ENCODE data around the gene FAM184B.

FAM184B gene

DNA sequence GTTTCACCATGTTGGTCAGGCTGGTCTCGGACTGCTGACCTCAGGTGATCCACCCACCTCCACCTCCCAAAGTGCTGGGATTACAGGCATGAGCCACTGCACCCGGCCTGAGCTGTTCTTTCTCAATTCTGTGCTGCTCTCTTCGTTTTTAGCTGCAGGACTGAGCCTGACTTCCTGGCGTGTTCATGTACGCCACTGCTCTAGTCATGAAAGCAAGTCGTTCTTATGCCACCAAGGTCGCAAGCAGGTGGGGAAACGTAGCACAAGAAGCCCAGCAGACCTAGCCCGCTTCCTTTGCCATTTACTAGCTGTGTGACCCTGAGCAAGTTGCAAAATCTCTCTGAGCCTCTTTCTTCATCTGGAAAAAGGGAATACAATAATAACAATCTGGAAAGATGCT, 123.6 kb downstream of the FAM184B start:
- TF ChIP-seq, protein P1, sequence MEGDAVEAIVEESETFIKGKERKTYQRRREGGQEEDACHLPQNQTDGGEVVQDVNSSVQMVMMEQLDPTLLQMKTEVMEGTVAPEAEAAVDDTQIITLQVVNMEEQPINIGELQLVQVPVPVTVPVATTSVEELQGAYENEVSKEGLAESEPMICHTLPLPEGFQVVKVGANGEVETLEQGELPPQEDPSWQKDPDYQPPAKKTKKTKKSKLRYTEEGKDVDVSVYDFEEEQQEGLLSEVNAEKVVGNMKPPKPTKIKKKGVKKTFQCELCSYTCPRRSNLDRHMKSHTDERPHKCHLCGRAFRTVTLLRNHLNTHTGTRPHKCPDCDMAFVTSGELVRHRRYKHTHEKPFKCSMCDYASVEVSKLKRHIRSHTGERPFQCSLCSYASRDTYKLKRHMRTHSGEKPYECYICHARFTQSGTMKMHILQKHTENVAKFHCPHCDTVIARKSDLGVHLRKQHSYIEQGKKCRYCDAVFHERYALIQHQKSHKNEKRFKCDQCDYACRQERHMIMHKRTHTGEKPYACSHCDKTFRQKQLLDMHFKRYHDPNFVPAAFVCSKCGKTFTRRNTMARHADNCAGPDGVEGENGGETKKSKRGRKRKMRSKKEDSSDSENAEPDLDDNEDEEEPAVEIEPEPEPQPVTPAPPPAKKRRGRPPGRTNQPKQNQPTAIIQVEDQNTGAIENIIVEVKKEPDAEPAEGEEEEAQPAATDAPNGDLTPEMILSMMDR (IDR thresholded peaks at IDR 0.05; ENCODE audit: insufficient read depth, low read depth, low read length, missing control alignments): no peak
- no peak overlapping the region for H3K4me3 ChIP-seq (ENCODE audit: low read depth, low read length)
- no peak for DNase-seq (ENCODE audit: low read depth)

DNA sequence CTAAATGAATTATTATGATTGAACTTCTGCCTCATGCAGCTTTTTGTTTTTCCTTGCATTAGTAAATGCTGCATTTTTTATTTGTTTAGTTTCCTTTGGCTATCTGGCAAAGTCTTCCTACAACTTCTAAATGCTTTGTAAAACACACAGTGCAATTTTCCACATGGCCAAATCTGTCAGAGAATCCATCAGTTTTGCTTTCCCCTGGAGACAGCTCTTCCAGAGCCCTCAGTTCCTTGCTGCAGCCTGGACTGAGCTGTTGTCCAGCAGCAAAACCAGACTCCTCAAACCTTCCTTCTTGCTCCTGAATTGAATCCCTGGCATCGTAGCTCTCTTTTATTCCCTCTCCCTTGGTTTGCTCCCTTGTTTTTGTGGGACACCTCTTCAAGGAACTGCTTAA, 124.3 kb downstream of the FAM184B start:
- no peak overlapping the region for H3K4me3 ChIP-seq (ENCODE audit: low read depth, low read length)
- no peak for DNase-seq (ENCODE audit: low read depth)
- TF ChIP-seq, protein P1 (IDR thresholded peaks at IDR 0.05; ENCODE audit: insufficient read depth, low read depth, low read length, missing control alignments): no peak

DNA sequence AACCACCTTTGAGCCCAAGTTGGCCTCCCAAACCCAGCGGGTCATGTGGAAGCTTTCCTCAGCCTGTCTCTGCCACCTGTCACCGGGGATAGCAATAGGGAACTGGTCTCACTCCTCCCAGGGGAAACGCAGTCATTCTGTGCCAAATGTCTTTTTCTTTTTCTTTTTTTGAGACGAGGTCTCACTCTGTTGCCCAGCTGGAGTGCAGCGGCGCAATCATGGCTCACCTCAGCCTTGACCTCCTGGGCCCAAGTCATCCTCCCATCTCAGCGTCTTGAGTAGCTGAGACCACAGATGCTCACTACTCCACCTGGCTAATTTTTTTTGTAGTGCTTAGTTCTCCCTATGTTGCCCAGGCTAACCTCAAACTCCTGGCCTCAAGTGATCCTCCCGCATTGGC, 126.7 kb downstream of the FAM184B start:
- DNase-seq (ENCODE audit: low read depth): no peak
- TF ChIP-seq, protein P1 (IDR thresholded peaks at IDR 0.05; ENCODE audit: insufficient read depth, low read depth, low read length, missing control alignments): no peak
- no peak overlapping the region for H3K4me3 ChIP-seq (ENCODE audit: low read depth, low read length)

GRCh38 chr4:17650406-17650805, 131.0 kb downstream of the FAM184B start:
- H3K4me3 ChIP-seq (ENCODE audit: low read depth, low read length): no peak overlapping the region
- TF ChIP-seq, protein P1 (IDR thresholded peaks at IDR 0.05; ENCODE audit: insufficient read depth, low read depth, low read length, missing control alignments): no peak
- DNase-seq (ENCODE audit: low read depth): no peak

DNA sequence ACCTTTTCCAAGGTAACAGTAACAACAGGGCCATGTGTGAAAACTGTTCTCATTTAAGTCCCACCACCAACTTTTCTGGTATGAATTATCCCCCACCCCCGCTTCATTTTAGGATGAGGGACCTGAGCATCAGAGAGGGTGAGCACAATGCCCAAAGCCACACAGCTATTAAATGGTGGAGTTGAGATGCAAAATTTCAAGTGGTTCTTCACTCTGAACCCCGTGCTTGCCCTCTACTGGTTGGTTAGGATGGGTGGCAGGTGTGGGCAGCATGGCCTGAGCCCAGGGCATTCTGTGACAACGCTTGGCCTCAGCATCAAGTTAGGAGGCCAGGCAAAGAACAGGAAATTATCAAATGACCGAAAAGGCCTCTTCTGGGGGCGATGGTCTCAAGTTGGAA, 133.5 kb downstream of the FAM184B start:
- DNase-seq (ENCODE audit: low read depth): no peak
- TF ChIP-seq, protein P1 (IDR thresholded peaks at IDR 0.05; ENCODE audit: insufficient read depth, low read depth, low read length, missing control alignments): no peak
- no peak overlapping the region for H3K4me3 ChIP-seq (ENCODE audit: low read depth, low read length)

- no peak for DNase-seq (ENCODE audit: low read depth)
- TF ChIP-seq, protein P1 (IDR thresholded peaks at IDR 0.05; ENCODE audit: insufficient read depth, low read depth, low read length, missing control alignments): no peak
- H3K4me3 ChIP-seq (ENCODE audit: low read depth, low read length): no peak overlapping the region
Measured at GRCh38 chr4:17647176-17647806, 134.1 kb downstream of the FAM184B start.

DNA sequence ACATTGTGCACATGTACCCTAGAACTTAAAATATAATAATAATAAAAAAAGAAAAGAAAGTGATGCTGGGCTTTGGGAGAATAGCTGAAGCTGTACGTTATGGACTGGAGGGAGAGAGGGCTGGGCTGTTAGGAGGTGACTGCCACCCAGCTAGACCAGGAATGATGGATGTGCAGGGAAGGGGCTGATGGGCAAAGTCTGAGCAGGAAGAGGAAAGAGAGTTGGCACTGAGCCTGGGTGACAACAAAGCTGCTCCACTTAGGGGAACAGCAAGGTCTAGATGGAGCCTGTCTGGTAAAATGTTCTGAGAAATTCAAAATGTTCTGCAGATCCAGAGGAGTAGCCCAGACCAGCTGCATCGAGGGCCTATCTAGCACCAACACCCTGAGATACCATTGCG, 134.7 kb downstream of the FAM184B start:
- TF ChIP-seq, protein P1 (IDR thresholded peaks at IDR 0.05; ENCODE audit: insufficient read depth, low read depth, low read length, missing control alignments): no peak
- no peak for DNase-seq (ENCODE audit: low read depth)
- H3K4me3 ChIP-seq (ENCODE audit: low read depth, low read length): no peak overlapping the region
